ENCODE data around the gene COL1A2. TPM values are rescaled to one million over a fixed set of nuclear protein-coding genes. Genes with fewer than 3 reads are reported as not detected.

COL1A2 gene
- total RNA-seq, 1 experiment from 2014 or later, result 81.2 TPM

DNA sequence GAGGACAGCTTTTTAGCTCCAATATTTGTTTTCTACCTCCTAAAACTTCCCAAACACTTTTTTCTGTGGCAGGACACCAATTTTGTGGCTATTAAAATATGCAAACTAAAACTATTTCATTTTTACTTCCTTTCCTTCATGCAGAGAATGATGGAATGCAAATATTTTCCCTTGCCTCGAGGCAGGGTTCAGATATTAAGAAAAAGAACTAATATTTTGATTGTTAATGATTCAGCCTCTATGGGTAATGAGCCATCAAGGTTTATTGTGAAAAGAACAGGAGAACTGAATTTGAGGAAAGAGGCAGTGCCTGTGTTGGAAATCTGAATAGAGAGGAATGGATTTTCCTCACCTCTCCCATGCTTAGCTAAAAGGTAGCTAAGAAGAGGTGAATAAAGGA lies 71.8 kb downstream of the COL1A2 start (continued):
- TF ChIP-seq, protein P1, sequence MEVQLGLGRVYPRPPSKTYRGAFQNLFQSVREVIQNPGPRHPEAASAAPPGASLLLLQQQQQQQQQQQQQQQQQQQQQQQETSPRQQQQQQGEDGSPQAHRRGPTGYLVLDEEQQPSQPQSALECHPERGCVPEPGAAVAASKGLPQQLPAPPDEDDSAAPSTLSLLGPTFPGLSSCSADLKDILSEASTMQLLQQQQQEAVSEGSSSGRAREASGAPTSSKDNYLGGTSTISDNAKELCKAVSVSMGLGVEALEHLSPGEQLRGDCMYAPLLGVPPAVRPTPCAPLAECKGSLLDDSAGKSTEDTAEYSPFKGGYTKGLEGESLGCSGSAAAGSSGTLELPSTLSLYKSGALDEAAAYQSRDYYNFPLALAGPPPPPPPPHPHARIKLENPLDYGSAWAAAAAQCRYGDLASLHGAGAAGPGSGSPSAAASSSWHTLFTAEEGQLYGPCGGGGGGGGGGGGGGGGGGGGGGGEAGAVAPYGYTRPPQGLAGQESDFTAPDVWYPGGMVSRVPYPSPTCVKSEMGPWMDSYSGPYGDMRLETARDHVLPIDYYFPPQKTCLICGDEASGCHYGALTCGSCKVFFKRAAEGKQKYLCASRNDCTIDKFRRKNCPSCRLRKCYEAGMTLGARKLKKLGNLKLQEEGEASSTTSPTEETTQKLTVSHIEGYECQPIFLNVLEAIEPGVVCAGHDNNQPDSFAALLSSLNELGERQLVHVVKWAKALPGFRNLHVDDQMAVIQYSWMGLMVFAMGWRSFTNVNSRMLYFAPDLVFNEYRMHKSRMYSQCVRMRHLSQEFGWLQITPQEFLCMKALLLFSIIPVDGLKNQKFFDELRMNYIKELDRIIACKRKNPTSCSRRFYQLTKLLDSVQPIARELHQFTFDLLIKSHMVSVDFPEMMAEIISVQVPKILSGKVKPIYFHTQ (CRISPR knock-in tag; IDR thresholded peaks at IDR 0.05), result no peak
- TF ChIP-seq HMGA2 (CRISPR knock-in tag; IDR thresholded peaks at IDR 0.05), result no peak

- no peaks in the 10 kb centered on the region for H3K36me3 Mint-ChIP-seq
- no peak for TF ChIP-seq ZNF416 (CRISPR knock-in tag; IDR thresholded peaks at IDR 0.05)
- DNase-seq (ENCODE audit: low spot score), result no peak
These were observed 76.9 kb downstream of the COL1A2 start for GRCh38 chr7:94471604-94472003.

DNA sequence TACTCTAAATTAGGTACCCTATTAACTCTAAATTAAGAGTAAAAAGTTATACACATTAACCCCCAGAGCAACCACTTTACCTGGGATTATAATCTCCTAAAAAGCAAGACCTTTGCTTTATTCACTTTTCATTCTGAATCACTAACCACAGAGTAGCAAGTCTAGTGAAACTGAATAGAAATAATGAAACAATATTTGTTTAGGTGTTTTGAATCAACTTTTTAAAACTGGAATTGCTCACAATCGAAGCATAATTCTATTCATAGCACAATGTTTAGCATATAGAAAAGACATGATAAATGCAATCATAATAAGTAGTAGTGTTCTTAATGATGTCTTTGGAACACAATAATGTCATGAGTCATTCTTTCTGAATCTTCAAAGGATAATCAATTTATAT lies 77.9 kb downstream of the COL1A2 start:
- ChIA-PET POLR2A (no interaction called here), CTCF (no interaction called here)
- Mint-ChIP-seq H3K9me3 (peaks cover 4% of the 10 kb centered on the region; the same call in 1 of the 2 replicates), H3K4me1 (peaks cover 5% of the 10 kb centered on the region; the same call in 1 of the 2 replicates), H3K4me3 (no peak overlapping the region), H3K27ac (no peak overlapping the region), H3K27me3 (ENCODE audit: low read depth) (no peaks in the 10 kb centered on the region), H3K36me3 (no peaks in the 10 kb centered on the region)
- ATAC-seq, result no peak
- no peak for DNase-seq (ENCODE audit: low spot score)
- TF ChIP-seq CREM (CRISPR knock-in tag; IDR thresholded peaks at IDR 0.05), result no peak
- TF ChIP-seq ZMAT4 (CRISPR knock-in tag; IDR thresholded peaks at IDR 0.05), result no peak
- TF ChIP-seq, protein P2, sequence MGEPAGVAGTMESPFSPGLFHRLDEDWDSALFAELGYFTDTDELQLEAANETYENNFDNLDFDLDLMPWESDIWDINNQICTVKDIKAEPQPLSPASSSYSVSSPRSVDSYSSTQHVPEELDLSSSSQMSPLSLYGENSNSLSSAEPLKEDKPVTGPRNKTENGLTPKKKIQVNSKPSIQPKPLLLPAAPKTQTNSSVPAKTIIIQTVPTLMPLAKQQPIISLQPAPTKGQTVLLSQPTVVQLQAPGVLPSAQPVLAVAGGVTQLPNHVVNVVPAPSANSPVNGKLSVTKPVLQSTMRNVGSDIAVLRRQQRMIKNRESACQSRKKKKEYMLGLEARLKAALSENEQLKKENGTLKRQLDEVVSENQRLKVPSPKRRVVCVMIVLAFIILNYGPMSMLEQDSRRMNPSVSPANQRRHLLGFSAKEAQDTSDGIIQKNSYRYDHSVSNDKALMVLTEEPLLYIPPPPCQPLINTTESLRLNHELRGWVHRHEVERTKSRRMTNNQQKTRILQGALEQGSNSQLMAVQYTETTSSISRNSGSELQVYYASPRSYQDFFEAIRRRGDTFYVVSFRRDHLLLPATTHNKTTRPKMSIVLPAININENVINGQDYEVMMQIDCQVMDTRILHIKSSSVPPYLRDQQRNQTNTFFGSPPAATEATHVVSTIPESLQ (CRISPR knock-in tag; IDR thresholded peaks at IDR 0.05), result no peak
- TF ChIP-seq NR1H2 (CRISPR knock-in tag; IDR thresholded peaks at IDR 0.05), result no peak
- no peak for TF ChIP-seq GTF2I (CRISPR knock-in tag; conservative IDR thresholded peaks at IDR 0.05)
- TF ChIP-seq ZNF532 (CRISPR knock-in tag; IDR thresholded peaks at IDR 0.05; ENCODE audit: borderline replicate concordance), result no peak
- TF ChIP-seq, protein P1 (CRISPR knock-in tag; IDR thresholded peaks at IDR 0.05), result no peak
- no peak for TF ChIP-seq SP1 (CRISPR knock-in tag; conservative IDR thresholded peaks at IDR 0.05)
- no peak for TF ChIP-seq CREB1 (CRISPR knock-in tag; IDR thresholded peaks at IDR 0.05)
- TF ChIP-seq ATF1 (CRISPR knock-in tag; IDR thresholded peaks at IDR 0.05), result no peak
- TF ChIP-seq, protein P3, sequence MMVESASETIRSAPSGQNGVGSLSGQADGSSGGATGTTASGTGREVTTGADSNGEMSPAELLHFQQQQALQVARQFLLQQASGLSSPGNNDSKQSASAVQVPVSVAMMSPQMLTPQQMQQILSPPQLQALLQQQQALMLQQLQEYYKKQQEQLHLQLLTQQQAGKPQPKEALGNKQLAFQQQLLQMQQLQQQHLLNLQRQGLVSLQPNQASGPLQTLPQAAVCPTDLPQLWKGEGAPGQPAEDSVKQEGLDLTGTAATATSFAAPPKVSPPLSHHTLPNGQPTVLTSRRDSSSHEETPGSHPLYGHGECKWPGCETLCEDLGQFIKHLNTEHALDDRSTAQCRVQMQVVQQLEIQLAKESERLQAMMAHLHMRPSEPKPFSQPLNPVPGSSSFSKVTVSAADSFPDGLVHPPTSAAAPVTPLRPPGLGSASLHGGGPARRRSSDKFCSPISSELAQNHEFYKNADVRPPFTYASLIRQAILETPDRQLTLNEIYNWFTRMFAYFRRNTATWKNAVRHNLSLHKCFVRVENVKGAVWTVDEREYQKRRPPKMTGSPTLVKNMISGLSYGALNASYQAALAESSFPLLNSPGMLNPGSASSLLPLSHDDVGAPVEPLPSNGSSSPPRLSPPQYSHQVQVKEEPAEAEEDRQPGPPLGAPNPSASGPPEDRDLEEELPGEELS (CRISPR knock-in tag; IDR thresholded peaks at IDR 0.05), result no peak
- TF ChIP-seq, protein P4, sequence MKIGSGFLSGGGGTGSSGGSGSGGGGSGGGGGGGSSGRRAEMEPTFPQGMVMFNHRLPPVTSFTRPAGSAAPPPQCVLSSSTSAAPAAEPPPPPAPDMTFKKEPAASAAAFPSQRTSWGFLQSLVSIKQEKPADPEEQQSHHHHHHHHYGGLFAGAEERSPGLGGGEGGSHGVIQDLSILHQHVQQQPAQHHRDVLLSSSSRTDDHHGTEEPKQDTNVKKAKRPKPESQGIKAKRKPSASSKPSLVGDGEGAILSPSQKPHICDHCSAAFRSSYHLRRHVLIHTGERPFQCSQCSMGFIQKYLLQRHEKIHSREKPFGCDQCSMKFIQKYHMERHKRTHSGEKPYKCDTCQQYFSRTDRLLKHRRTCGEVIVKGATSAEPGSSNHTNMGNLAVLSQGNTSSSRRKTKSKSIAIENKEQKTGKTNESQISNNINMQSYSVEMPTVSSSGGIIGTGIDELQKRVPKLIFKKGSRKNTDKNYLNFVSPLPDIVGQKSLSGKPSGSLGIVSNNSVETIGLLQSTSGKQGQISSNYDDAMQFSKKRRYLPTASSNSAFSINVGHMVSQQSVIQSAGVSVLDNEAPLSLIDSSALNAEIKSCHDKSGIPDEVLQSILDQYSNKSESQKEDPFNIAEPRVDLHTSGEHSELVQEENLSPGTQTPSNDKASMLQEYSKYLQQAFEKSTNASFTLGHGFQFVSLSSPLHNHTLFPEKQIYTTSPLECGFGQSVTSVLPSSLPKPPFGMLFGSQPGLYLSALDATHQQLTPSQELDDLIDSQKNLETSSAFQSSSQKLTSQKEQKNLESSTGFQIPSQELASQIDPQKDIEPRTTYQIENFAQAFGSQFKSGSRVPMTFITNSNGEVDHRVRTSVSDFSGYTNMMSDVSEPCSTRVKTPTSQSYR (CRISPR knock-in tag; IDR thresholded peaks at IDR 0.05), result no peak

More at GRCh38 chr7:94471604-94472003, 76.9 kb downstream of the COL1A2 start:
- Mint-ChIP-seq H3K27ac (no peak overlapping the region), H3K4me1 (peaks cover 5% of the 10 kb centered on the region; the same call in 1 of the 2 replicates), H3K27me3 (ENCODE audit: low read depth) (no peaks in the 10 kb centered on the region), H3K4me3 (no peak overlapping the region), H3K9me3 (peaks cover 4% of the 10 kb centered on the region; the same call in 1 of the 2 replicates)
- ChIA-PET CTCF (no interaction called here), POLR2A (no interaction called here)
- no peak for ATAC-seq

Measured in WTC11 (cell line).